GM18519 (cell line): Measurements from ENCODE around the gene ERBB4.
"Not testable (repeated sequence)": the region's sequence is repeated elsewhere in the genome, so short reads cannot be mapped to it uniquely, and the experiment has no call there.

Experiments
- ATAC-seq: cut with Tn5 transposase; IDR thresholded peaks from one replicate; pipeline ENCODE4 v1.9.1; 2021; ENCODE audit warnings: mild to moderate bottlenecking, moderate library complexity; ENCODE audit not compliant: unreplicated experiment, low FRiP score

ERBB4 gene

DNA sequence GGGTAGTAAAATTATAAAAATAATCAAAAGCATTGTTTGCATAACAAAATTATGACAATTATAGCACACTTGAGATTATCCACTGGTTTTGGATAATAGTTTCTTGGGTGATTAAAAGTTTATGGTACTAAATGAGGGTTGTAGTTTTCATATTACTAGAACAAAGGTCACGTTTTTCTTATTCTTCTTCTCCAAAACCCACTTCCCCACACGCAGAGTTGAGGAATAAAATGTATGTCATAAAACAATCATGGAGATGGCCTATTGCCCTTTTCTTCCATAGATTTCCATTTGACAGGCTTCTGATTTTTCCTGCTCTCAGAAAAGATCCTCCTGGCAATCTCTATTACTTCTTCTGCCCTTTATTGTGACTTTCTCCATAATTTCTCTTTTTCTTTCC, 863.9 kb downstream of the ERBB4 start:
- no peak for ATAC-seq

DNA sequence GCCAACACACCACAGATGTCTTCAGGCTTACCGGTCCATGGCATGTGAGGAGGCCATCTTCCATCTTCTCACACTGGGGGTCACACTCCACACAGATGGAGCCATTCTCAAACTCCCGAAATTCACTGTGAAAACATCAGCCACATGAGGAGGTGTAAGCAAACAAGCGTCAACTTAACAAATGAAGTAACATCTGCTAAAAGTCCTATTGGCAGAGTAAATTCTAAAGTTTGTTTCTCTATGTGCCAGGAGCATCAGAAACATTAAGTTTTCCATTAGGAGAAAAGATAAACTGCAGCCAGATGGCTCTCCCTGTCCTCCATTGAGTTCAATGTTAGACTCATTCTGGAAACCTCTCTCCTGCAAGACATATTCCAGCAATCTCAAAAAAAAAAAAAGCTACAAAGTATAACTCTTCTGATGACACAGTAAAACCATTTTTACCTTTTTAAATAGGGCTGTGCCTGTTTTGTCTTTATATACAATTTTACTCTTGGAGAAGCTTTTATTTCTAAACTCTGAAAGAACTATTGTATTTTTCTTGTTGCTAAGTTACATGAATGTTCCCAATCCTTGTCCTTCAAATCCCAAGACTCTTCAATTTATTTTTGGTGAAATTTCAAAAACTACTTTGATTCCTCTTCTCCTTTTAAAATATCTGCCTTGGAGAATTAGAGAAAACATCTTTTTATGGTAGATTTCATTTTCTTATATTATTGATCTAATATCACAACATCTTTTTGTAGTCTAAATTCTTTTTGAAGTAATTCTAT, 865.3 kb downstream of the ERBB4 start:
- ATAC-seq = no peak

DNA sequence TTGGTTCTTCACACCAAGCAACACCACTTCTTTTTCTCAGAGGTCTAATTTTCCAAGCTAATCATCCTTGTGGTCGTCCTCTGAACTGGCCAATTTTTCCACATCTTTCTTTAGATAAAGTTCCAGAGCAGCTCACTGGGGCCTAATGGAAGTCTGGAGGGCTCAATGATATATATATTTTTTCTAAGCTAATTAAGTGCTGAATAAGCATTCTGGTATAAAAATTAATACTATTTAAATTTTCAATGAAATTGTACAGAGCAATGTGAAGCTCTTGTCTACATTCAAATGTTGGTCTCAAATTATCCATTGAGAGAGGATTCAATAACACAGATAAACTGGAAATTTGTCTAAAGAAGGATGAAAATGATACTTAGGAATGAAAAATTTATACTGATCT, 866.6 kb downstream of the ERBB4 start:
- ATAC-seq = no peak

DNA sequence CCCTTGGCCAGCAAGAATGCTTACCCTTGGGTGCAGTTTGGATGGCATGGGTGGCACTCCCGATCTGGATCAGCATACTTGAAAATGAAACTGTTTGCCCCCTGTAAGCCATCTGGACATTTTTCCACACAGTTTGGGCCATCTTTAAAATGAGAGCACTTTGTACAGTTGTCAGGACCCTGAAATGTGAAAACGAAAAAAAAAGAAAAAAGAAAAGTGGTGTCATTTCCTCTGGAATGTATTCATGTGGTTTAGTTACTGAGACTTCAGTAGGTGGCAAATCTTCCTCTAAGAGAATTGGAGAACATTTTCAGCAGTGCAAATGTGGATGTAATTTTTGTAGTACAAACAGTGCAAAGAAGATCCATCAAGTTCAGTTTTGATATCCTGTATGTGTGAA, 873.3 kb downstream of the ERBB4 start:
- ATAC-seq = no peak

DNA sequence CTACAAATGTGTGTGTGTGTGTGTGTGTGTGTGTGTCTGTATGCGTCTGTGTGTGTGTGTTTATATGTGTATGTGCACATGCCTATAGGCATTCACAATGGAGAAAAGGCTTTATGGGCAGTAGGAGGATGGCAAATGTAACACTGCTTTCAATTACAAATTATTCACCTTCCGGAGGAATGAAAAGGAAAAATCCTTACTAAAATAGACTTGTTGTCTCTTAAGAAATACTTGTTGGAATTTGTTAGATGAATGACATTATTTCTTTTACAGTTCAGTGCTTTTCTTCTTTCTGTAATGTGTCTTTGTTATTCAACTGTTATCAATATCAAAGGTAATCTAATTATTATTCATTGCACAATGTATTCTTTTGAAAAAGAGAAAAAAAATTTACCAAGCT, 874.3 kb downstream of the ERBB4 start:
- no peak for ATAC-seq

DNA sequence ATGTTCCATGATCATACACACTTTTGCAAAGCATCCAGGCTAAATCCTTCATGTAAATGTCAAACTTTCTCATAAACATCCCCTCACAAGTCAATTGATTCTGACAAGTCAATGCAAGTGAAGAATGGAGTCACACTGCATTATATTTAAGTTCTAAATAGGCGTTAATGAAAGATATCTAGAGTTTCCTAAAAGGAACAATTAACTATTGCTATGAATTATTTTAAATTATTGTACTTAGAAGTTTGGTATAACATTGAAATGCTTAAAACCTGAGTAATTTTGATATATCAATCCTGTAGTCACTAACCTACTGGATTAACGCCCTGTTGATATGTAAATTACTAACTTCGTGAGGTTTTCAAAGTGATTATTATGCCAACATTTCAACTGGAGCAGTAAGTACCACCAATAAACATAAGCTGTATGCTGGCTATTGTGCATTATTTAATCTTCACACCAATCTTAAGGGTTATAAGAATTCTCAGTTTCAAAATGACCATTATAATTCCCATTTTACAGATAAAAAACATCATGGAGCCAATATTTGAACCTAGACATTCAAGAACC, 884.3 kb downstream of the ERBB4 start:
- ATAC-seq = no peak

DNA sequence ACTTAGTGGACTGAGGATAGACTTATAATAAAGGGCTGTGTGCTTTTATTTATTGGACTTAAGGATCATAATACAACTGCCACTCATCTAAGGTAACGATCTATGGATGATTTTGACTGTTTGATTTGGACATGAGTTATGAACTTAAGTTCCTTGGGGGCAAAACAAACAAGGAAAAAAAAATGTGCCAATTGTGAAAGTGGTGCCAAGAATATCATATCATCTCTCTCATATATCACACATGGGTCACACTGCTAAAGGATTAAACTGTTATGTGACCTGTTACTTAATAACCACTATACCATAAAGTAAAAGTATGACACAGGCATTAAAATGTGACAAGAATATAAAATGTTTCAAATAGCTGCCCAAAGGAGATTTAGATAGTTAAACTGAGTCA, 886.3 kb downstream of the ERBB4 start:
- ATAC-seq = no peak

DNA sequence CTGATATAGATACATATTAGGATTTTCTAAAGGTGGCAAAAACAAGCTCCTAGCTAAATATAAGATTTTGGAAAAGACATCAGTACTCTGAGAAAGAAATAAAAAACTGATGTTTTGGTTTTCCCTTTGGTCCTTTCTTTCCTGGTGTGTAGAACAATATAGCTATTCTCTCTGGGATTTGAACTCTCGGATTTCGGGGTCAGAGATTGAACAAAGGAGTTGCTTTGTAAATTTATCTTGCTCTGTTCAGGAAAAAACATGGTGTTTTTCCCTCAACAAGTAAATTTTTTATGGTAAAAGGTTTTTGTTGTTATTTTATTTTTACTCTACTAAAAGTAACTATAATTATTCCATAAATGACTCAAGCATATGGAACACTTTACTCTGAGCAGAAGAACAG, 889.3 kb downstream of the ERBB4 start:
- no peak for ATAC-seq

DNA sequence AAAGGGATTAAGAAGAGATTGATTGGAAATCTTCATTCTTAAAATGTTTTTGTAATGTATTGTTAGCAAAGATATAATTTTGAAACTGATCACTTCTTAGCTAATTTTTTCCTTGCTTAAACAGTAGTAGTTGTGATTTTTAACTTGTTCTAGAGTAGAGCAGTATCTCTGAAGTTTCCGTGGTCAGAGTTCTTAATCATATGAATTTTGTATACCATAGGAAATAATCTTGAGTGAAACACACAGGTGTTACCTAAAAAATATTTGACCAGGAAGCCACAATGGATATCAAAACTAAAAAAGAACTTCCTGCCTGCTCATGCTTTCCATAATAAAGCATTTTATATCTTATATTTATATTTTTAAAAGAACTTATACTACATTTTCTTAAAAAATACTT, 907.1 kb downstream of the ERBB4 start:
- ATAC-seq = no peak

DNA sequence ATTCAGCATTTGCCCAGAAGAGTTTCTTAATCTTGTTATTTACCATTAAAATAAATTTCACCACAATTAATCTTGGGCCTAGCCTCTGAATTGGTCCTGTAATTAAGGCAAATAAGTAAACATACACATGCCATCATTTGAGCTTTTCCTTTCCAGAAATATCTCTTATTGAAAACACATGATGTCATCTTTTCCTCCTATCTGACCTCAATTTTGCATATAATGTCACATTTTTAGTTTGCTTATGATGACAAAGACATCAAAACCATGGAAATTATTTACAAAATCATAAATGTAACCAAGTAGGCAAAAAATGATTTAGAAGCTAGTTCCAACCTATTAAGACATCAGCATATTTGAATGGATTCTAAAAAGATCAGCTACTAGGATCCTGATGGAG, 915.5 kb downstream of the ERBB4 start:
- ATAC-seq = no peak

DNA sequence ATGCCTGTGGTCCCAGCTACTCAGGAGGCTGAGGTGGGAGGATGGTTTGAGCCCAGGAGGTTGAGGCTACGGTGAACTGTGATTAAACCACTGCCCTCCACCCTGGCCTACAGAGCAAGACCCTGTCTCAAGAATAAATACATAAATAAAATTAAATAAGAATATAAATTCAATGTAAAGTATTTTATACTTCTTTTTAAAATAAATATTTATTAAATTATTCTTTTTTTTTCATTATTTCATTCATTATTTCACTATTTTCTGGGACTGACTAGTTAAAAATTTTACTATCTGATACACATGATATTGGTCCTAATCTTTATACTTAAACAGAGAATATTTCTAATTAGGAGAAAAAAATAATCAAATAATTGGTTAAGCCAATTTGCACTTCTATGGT, 917.6 kb downstream of the ERBB4 start:
- no peak for ATAC-seq

DNA sequence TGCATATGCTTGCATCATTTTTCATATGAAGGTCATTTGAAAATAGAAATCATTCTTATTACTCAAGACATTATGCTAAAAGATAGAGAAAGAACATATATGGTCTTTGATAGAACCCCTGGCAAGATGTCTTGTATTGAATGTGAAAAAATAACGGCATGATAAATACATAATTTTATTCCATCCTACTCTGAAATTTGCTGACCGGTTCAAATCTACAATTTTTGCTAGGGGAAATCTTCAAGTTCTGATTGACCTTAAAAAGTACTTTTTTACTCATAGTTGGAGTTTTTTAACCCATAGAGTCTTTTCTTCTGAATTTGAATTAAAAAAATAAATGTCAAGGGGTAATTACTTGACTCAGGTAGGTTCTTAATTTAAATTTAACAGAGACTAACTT, 920.8 kb downstream of the ERBB4 start:
- no peak for ATAC-seq

DNA sequence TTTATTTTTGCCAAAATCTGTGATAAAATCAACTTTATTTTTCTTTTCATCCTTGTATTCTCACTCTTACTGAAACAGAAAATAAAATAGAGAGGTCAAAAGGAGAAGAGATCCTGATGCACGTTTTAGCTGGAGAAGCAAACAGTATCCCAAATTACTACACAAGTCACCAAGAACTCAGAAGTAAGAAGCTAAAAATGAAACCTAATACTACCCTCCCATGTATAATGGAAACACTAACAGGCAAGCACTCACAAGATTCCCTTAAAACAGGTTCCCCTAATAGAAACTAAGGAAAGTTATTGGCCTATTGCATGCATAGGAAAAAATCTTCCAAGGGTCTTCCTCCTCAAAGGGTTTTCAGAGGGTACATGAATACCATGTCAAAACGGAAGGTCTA, 927.0 kb downstream of the ERBB4 start:
- ATAC-seq = no peak

DNA sequence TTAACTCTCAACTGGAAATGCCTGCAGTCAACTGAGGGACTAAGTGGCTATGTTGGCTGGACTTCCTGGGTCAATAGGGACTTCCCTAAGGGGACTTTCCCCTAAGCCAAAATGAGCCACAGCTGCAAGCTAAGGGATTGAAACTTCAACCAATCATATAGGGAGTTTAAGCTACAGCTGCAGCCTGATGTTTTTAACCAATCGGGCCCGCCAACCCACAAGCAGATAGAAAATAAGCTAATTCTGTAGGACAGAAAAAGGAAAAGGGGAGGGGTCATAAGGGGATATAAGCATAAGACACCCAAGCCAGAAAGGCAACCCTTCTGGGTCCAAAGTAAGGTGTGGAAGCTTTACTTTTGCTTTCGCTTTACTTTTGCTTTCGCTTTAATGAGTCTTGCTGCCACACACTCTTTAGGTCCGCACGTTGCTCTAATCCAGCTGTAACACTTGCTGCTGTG, 927.5 kb downstream of the ERBB4 start:
- ATAC-seq = no peak

DNA sequence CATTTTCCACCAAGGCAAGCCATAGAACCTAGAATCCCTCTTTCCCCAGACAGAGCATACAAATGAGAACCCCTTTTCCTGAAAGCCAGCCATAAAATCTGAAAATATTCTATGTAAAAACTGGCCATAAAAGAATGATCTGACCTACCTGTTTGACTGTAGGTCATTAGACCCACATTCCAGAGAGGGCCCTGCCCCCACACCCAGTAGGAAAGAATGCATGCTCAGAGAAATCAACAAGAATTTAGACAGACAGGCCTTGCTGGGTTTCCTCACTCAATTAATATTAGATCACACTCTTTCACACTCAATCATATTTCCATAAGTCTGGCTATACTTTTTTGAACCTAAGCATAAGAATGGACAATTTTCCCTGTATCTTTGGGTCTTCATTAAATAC, 929.5 kb downstream of the ERBB4 start:
- no peak for ATAC-seq

DNA sequence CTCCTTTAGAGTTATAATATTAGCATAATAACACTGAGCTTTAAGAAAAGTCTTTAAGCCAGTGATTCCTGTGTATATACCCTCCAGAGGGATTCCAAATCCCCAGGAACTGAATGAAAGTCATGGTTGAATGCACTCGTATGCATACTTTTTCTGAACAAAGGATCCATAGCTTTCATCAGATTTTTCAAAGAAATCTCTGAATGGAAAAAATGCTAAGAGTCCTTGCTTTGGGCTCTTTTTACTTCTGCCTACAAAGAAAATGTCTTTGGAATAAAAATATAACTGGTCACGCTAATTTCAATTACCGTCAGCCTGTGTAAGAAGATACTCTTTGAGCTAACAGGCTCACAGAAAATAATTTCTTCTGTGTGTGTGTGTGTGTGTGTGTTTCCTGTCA, 939.5 kb downstream of the ERBB4 start:
- ATAC-seq = no peak

DNA sequence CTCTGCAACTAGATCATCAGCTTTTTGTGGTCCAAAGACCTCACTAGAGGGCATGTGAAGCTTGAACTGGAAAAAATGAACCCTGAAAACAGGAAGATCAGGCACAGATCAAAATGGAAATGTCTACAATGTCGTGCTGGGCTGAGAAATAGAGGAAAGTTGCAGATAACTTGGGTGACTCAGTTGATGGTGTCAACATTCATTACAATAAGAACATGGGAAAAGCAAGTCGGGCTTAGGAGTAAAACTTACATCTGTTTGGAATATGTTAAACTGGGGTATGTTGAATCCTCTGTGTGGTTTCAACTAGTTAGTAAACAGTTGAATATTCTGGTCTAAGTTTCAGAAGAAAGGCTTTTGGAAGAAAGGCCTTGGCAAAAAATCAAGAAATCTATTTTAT, 940.4 kb downstream of the ERBB4 start:
- ATAC-seq = no peak

DNA sequence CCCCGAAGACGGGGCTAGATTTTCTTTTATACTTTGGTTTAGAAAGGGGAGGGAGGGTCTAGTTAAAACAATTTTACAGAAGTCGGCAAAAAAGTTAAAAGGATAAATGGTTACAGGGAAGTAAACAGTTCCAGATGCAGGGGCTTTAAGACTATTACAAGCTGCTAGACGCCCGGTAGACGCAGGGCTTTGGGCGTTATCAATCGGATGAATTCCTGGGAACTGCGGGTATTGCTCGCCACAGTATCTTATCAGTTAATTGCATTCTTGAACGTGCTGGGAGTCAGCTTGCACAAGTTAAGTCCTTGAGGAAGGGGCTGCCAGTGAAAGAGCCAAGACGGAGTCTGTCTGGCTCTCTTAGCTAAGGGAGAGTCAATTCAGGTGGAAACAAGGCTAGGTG, 946.6 kb downstream of the ERBB4 start:
- ATAC-seq = not testable (repeated sequence)

DNA sequence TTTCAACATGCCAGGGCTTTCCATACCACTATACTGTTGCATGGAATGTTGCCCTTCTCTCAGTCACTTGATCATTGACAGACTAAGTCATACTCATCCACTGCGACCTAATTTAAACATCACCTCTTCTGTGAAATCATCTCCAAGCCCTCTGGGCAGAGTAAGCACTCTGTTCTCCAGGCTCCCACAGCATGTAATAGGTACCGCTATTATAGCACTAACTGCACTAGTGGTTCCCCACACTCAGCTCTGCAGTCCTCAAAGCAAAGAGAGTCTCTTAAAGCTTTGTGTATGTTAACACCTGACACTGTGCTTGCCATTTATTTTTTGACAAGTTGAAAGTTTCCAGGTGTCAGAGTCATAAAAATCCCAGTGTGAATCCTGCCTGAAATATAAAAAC, 947.2 kb downstream of the ERBB4 start:
- ATAC-seq = no peak

DNA sequence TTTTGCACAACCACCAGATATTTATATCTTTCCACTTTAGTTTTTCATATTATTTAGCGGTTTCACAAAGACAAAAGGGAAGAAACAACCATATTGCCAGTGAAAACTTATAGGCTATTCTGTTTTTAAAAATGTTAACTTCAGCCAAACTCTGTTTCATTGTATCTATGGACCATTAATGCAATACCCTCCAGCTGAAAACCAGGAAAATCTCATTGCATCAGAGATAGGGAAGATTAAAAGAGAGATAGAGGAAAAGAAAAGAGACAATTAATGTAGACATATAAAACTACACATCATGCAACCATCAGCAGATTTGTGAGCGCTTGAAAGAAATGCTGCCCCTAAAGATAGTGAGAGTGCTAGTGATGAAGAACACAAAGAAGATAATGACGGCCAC, 970.2 kb downstream of the ERBB4 start:
- ATAC-seq = no peak

DNA sequence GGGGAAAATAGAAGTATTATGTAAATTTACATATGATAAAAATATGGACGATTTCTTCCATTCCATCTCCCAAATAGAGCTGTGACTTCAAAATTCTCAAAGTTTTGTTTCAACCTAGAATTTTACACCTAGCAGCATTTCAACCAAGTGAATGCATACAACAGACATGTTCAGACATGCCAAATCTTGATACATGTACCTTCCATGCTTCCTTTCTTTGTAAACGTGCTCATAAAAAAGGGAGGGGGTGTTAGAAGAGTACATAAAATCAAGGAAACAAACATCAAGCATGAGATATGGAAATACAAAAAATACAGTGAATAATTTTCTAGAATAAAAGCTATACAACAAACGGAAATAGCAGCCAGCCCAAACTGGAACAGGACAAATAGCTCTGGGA, 974.2 kb downstream of the ERBB4 start:
- ATAC-seq = no peak

DNA sequence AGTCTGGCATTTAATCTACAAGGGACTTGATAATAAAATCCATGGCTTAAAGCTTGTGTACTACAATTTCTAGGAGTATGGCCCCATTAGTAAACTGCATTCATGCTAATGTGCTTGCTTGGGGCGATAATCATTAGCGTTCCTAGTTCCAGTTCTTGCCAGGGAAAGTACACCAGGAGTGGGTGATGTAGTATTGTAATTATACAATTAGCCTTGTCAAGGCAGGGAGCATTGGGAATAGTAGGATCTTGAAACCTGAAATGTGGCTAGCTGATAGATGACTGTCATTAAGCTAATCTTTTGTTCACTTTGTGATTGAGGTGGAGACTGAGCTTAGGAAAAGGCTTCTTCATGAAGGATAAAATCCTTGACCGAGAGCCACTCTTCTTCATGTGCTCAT, 993.0 kb downstream of the ERBB4 start:
- no peak for ATAC-seq

DNA sequence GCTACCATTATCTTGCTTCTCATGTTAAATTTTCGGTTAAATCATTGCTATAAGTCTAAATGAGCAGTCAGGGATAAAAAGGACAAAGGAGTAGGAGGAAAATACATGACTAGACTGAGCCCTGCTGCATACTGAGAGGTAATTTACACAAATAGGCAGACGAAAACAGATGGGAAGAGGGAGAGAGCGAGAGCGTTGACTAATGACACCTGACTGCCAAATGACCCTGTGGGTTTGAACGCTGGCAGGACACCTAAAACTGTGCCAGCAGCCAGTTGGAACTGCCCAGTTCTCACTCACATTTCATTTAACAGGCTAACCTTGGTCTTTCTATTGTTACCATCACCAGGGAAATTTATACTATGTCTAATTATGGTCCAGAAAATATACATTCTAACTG, 1004.0 kb downstream of the ERBB4 start:
- no peak for ATAC-seq
